A673 (cell line): ENCODE data around the gene GDA.

ENCODE experiments used
- CTCF ChIP-seq: fragments of 300-800, 200-600 bp; sonication (generic); conservative IDR thresholded peaks from 2 replicates; pipeline ENCODE4 v1.5.1; 2017; ENCODE audit warnings: low read depth, mild to moderate bottlenecking, antibody characterized with exemption, low read length, moderate library complexity, mixed read lengths
- EZH2 ChIP-seq: fragments of 200-600 bp; sonication (generic); IDR thresholded peaks from 2 replicates; pipeline ENCODE4 v1.6.1; 2017; ENCODE audit warnings: borderline replicate concordance, low read depth, mild to moderate bottlenecking, mixed read lengths, antibody characterized with exemption, low read length; ENCODE audit not compliant: poor library complexity, severe bottlenecking

- no peak for TF ChIP-seq CTCF
- no peak for TF ChIP-seq EZH2
Measured at GRCh38 chr9:72141484-72141883, 7.8 kb upstream of the GDA start.
